ENCODE results near the gene ELMOD1.

DNA sequence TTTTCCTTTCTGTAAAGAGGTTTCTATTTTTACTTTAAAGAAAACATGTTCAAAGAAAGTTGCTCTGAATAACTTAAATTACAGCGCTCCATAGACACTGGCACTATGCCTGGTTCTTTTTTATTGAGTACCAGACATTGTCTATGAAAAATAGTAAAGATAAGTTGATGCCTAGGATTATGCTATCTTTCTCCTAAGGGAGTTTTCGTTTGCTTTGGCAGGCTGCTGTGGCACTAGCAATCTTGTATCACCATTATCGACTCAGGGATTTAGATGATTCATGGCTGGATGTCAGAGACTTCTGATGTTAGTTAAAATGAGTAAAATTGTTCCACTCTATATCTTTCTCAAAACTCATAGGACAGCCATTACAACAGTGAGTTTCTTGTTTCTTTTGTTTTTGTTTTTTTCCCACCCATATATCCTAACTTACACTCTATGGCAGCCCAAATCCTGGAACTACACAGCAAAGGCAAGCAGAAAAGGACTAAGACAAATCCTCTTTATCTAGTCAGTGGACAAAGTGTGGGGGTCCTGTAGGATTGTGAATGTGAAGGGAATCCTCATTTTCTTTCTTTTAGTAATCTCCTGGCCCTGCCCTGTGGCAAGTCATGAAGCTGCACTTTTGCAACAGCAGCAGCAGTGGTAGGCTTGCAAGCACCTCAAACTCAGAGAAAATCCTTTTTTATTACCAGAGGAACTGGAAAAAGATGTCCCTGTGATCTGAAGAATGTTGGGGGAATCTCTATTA, 100.2 kb downstream of the ELMOD1 start:
- TF ChIP-seq, protein P1, sequence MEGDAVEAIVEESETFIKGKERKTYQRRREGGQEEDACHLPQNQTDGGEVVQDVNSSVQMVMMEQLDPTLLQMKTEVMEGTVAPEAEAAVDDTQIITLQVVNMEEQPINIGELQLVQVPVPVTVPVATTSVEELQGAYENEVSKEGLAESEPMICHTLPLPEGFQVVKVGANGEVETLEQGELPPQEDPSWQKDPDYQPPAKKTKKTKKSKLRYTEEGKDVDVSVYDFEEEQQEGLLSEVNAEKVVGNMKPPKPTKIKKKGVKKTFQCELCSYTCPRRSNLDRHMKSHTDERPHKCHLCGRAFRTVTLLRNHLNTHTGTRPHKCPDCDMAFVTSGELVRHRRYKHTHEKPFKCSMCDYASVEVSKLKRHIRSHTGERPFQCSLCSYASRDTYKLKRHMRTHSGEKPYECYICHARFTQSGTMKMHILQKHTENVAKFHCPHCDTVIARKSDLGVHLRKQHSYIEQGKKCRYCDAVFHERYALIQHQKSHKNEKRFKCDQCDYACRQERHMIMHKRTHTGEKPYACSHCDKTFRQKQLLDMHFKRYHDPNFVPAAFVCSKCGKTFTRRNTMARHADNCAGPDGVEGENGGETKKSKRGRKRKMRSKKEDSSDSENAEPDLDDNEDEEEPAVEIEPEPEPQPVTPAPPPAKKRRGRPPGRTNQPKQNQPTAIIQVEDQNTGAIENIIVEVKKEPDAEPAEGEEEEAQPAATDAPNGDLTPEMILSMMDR (IDR thresholded peaks at IDR 0.05; ENCODE audit: insufficient read depth, low read length): no peak
- TF ChIP-seq POLR2AphosphoS5 (IDR thresholded peaks at IDR 0.05; ENCODE audit: low read depth): no peak
- TF ChIP-seq, protein P2, sequence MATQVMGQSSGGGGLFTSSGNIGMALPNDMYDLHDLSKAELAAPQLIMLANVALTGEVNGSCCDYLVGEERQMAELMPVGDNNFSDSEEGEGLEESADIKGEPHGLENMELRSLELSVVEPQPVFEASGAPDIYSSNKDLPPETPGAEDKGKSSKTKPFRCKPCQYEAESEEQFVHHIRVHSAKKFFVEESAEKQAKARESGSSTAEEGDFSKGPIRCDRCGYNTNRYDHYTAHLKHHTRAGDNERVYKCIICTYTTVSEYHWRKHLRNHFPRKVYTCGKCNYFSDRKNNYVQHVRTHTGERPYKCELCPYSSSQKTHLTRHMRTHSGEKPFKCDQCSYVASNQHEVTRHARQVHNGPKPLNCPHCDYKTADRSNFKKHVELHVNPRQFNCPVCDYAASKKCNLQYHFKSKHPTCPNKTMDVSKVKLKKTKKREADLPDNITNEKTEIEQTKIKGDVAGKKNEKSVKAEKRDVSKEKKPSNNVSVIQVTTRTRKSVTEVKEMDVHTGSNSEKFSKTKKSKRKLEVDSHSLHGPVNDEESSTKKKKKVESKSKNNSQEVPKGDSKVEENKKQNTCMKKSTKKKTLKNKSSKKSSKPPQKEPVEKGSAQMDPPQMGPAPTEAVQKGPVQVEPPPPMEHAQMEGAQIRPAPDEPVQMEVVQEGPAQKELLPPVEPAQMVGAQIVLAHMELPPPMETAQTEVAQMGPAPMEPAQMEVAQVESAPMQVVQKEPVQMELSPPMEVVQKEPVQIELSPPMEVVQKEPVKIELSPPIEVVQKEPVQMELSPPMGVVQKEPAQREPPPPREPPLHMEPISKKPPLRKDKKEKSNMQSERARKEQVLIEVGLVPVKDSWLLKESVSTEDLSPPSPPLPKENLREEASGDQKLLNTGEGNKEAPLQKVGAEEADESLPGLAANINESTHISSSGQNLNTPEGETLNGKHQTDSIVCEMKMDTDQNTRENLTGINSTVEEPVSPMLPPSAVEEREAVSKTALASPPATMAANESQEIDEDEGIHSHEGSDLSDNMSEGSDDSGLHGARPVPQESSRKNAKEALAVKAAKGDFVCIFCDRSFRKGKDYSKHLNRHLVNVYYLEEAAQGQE (IDR thresholded peaks at IDR 0.05; ENCODE audit: insufficient replicate concordance, low read depth): no peak
- TF ChIP-seq GABPA (IDR thresholded peaks at IDR 0.05; ENCODE audit: low read depth): no peak
